GM19025 (cell line): ENCODE results near the gene TTC3.

Experiments
- ATAC-seq: cut with Tn5 transposase; IDR thresholded peaks from one replicate; pipeline ENCODE4 v1.9.1; 2021; ENCODE audit warnings: mild to moderate bottlenecking, low read depth, moderate library complexity; ENCODE audit not compliant: unreplicated experiment

Gene TTC3

GRCh38 chr21:37243961-37244360, 170.9 kb downstream of the TTC3 start:
- ATAC-seq, result no peak

- ATAC-seq, result no peak
Observed at GRCh38 chr21:37244501-37245095, 171.5 kb downstream of the TTC3 start.

GRCh38 chr21:37245151-37245550, 172.1 kb downstream of the TTC3 start:
- no peak for ATAC-seq

- ATAC-seq, result no peak
Observed at GRCh38 chr21:37248298-37248697, 175.2 kb downstream of the TTC3 start.

- ATAC-seq, result no peak
Observed at GRCh38 chr21:37249112-37249904, 176.3 kb downstream of the TTC3 start.

- no peak for ATAC-seq
Observed at GRCh38 chr21:37251294-37251634, 178.2 kb downstream of the TTC3 start.
